Chondrocyte (in vitro differentiated cells): Measurements from ENCODE around the gene NAXD. TPM values are rescaled to one million over a fixed set of nuclear protein-coding genes. Genes with fewer than 3 reads are reported as not detected.

Experiments used
- DNase-seq: peaks from one replicate; pipeline ENCODE4 v3.0.0; 2021; ENCODE audit warnings: mixed read lengths, low spot score
- H3K27ac Mint-ChIP-seq: one replicate; pipeline ENCODE4 v1.8.0; 2021; ENCODE audit warnings: mild to moderate bottlenecking, moderate library complexity, mixed read lengths; ENCODE audit not compliant: unreplicated experiment
- H3K27me3 Mint-ChIP-seq: 2 replicates; pipeline ENCODE4 v1.8.0; 2021; ENCODE audit warnings: low read depth, mixed read lengths
- H3K36me3 Mint-ChIP-seq: 2 replicates; pipeline ENCODE4 v1.8.0; 2021; ENCODE audit warnings: low read depth, mixed read lengths
- H3K4me1 Mint-ChIP-seq: 2 replicates; pipeline ENCODE4 v1.8.0; 2021; ENCODE audit warnings: low read depth, mild to moderate bottlenecking, mixed read lengths
- H3K4me3 Mint-ChIP-seq: one replicate; pipeline ENCODE4 v1.8.0; 2021; ENCODE audit warnings: mild to moderate bottlenecking, moderate library complexity, mixed read lengths; ENCODE audit not compliant: unreplicated experiment
- H3K9me3 Mint-ChIP-seq: 2 replicates; pipeline ENCODE4 v1.8.0; 2021; ENCODE audit warnings: low read depth, mixed read lengths
- total RNA-seq: library from RNA; stranded (reverse); gene quantifications from 3 replicates; pipeline ENCODE4 v1.2.1, GENCODE V29; 2021
- TF ChIP-seq, protein P1 (sequence below): fragments of 200-600 bp; sonication (generic); IDR thresholded peaks from 2 replicates; pipeline ENCODE4 v1.5.0; 2021; ENCODE audit warnings: antibody characterized with exemption, mild to moderate bottlenecking, moderate library complexity

NAXD gene
- total RNA-seq, 1 donor from 2014 or later = 27.1 TPM

DNA sequence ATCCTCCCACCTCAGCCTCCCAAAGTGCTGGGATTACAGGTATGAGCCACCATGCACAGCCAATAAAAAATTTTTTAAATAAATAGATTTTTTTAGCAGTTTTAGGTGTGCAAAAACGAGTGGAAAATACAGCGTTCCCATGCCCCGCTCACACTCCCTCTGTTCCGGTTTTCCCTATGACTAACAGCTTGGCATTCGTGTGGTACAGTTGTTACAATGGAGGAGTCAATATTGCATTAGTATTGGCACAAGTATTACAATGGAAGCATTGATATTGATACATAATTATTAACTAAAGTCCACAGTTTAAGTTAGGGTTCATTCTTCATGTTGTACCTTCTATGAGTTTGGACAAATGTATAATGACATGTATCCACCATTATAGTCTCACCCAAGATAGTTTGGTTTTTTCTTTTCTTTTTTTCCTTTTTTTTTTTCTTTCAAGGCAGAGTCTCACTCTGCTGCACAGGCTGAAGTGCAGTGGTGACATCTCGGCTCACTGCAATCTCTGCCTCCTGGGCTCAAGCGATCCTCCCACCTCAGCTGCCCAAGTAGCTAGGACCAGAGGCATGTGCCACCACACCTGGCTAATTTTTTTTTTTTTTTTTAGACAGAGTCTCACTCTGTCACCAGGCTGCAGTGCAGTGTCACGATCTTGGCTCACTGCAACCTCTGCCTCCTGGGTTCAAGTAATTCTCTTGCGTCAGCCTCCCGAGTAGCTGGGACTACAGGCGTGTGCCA lies 38.4 kb upstream of the NAXD start:
- H3K27ac Mint-ChIP-seq = no peak overlapping the region
- H3K36me3 Mint-ChIP-seq = peaks cover 1% of the 10 kb centered on the region
- no peak for DNase-seq
- peaks cover 21% of the 10 kb centered on the region for H3K4me1 Mint-ChIP-seq
- TF ChIP-seq, protein P1, sequence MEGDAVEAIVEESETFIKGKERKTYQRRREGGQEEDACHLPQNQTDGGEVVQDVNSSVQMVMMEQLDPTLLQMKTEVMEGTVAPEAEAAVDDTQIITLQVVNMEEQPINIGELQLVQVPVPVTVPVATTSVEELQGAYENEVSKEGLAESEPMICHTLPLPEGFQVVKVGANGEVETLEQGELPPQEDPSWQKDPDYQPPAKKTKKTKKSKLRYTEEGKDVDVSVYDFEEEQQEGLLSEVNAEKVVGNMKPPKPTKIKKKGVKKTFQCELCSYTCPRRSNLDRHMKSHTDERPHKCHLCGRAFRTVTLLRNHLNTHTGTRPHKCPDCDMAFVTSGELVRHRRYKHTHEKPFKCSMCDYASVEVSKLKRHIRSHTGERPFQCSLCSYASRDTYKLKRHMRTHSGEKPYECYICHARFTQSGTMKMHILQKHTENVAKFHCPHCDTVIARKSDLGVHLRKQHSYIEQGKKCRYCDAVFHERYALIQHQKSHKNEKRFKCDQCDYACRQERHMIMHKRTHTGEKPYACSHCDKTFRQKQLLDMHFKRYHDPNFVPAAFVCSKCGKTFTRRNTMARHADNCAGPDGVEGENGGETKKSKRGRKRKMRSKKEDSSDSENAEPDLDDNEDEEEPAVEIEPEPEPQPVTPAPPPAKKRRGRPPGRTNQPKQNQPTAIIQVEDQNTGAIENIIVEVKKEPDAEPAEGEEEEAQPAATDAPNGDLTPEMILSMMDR = no peak
- H3K9me3 Mint-ChIP-seq = no peaks in the 10 kb centered on the region
- no peak overlapping the region for H3K4me3 Mint-ChIP-seq
- peaks cover 7% of the 10 kb centered on the region for H3K27me3 Mint-ChIP-seq

DNA sequence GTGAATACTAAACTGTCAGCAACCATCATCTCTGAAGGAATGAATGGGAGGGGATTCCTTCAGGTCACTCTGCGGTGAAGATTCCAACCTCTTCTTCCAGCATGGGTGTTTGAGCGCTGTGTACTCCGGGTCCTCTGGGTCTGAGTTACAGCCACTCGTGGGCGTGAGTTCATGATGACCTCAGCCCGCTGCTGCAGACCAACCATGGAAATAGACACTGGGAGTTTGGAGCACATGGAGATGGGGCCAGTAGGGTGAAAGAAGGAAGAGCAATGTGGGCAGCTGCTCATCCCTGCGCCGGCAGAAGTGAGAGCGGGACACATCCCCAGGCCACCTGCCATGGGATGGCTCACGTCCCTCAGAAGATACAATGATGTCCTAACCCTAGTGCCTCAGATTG lies 37.0 kb upstream of the NAXD start:
- no peaks in the 10 kb centered on the region for H3K9me3 Mint-ChIP-seq
- H3K4me1 Mint-ChIP-seq = peaks cover 21% of the 10 kb centered on the region
- no peak overlapping the region for H3K27ac Mint-ChIP-seq
- H3K27me3 Mint-ChIP-seq = peaks cover 7% of the 10 kb centered on the region
- TF ChIP-seq, protein P1 = no peak
- no peak for DNase-seq
- H3K36me3 Mint-ChIP-seq = peaks cover 1% of the 10 kb centered on the region
- H3K4me3 Mint-ChIP-seq = no peak overlapping the region

DNA sequence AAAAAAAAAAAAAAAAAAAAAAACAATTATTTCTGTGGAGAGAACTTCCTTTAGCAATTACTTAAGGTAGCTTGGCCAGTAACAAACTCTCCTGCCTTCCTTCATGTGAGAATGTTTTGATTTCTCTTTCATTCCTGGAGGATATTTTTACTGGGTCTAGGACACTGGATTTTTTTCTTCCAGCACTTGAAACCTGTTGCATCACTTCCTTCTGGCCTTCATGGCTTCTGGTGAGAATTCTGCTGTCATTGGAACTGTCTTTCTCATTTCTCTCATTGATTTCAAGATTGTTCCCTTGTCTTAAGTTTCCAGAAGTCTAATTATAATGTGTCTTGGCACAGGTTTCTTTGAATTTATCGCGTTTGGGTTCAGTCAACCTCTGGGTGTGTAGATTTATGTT lies 34.5 kb upstream of the NAXD start:
- H3K27ac Mint-ChIP-seq = peak overlapping the region; percentile 96
- H3K4me3 Mint-ChIP-seq = no peak overlapping the region
- H3K27me3 Mint-ChIP-seq = no peaks in the 10 kb centered on the region
- no peaks in the 10 kb centered on the region for H3K36me3 Mint-ChIP-seq
- no peak for DNase-seq
- no peaks in the 10 kb centered on the region for H3K9me3 Mint-ChIP-seq
- TF ChIP-seq, protein P1 = no peak
- peaks cover 15% of the 10 kb centered on the region for H3K4me1 Mint-ChIP-seq

DNA sequence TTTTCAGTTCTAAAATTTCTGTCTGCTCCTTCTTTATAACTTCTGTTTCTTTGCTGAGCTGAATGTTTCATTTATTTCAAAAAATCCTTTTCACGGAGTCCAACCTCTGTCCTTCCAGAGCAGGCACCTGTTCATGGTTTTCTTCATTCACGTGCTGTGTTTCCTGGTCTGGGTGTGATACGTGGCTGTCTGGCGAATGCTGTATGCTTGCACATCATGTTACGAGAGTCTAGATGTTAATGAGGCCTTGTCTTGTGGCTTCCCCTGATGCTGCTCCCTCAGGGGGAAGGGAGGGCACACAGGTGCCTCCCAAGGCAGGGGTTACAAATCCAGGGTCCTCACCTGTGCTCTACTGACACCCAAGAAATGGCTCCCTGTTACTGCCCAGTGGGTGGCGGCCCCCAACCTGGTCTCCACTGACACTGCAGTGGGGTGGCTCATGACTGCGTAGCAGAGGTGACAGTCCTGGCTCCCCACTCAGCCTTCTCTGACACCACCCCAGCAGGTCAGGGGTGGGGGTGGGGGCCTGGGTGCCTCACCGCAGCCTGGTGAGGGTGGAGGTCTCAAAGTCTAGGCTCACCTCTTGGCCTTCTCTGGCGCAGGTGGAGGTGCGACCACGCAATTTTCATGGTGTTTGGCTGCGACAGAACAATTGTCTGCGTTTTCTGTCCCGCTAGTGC lies 33.7 kb upstream of the NAXD start:
- Mint-ChIP-seq H3K4me1 (peaks cover 15% of the 10 kb centered on the region), H3K27ac (peak overlapping the region; percentile 96), H3K27me3 (no peaks in the 10 kb centered on the region), H3K36me3 (no peaks in the 10 kb centered on the region), H3K4me3 (no peak overlapping the region), H3K9me3 (no peaks in the 10 kb centered on the region)
- no peak for DNase-seq
- TF ChIP-seq, protein P1 = no peak

DNA sequence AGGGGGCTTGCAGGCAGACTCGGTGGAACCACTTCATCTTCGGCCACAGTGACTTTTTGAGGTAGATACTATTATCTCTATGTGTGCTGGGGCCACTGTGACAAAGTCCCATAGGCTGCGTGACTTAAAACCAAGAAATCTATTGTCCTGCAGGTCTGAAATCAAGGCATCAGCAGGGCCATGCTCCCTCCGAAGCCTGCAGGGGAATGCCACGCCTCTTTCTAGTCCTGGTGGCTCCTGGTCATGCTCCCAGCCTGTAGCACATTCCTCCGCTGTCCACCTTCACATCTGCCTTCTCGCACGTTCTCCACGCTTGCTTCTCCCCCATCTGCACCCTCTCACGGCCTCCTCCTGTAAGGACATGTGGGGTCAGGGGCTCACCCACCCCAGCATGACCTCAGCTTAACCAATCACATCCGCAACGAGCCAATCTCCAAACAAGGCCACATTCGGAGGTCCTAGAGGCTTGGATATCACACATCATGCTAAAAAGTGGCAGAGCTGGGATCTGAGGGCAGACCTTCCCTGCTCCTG lies 32.9 kb upstream of the NAXD start:
- Mint-ChIP-seq H3K36me3 (no peaks in the 10 kb centered on the region), H3K4me1 (peaks cover 15% of the 10 kb centered on the region), H3K27me3 (no peaks in the 10 kb centered on the region), H3K4me3 (no peak overlapping the region), H3K9me3 (no peaks in the 10 kb centered on the region), H3K27ac (no peak overlapping the region)
- TF ChIP-seq, protein P1 = no peak
- no peak for DNase-seq
